Stomach smooth muscle (tissue), 2 donors: ENCODE measurements around the gene SOCS7.
A peak's percentile ranks its signal among the peaks of the same experiment; 100 is the strongest.
"Not testable (repeated sequence)": the region's sequence is repeated elsewhere in the genome, so short reads cannot be mapped to it uniquely, and the experiment has no call there.

ENCODE experiments used
- H3K27ac ChIP-seq: one replicate; pipeline ENCODE4 v1.7.0; 2013; ENCODE audit warnings: mild to moderate bottlenecking, low read length, inconsistent platforms
- H3K27me3 ChIP-seq, 2 donors: one replicate each; pipeline ENCODE4 v1.7.0; 2013; ENCODE audit warnings: low read length in 2 of 2; ENCODE audit not compliant: insufficient read depth in 2 of 2, control insufficient read depth in 1 of 2
- H3K36me3 ChIP-seq, 2 donors: one replicate each; pipeline ENCODE4 v1.7.0; 2013; ENCODE audit warnings: low read length in 2 of 2; ENCODE audit not compliant: control insufficient read depth in 2 of 2, insufficient read depth in 2 of 2
- H3K4me1 ChIP-seq: one replicate; pipeline ENCODE4 v1.7.0; 2013; ENCODE audit warnings: low read length; ENCODE audit not compliant: control insufficient read depth, insufficient read depth
- H3K4me3 ChIP-seq, 2 donors: one replicate each; pipeline ENCODE4 v1.7.0; 2013; ENCODE audit warnings: low read length in 2 of 2
- H3K9ac ChIP-seq, 2 donors: one replicate each; pipeline ENCODE4 v1.7.0; 2013; ENCODE audit warnings: low read length in 2 of 2, mild to moderate bottlenecking in 1 of 2
- H3K9me3 ChIP-seq, 2 donors: one replicate each; pipeline ENCODE4 v1.7.0; 2013; ENCODE audit warnings: low read length in 2 of 2; ENCODE audit not compliant: control insufficient read depth in 2 of 2
- donor health status: healthy.
- donor health status: Pancreatic carcinoma.

The SOCS7 gene

DNA sequence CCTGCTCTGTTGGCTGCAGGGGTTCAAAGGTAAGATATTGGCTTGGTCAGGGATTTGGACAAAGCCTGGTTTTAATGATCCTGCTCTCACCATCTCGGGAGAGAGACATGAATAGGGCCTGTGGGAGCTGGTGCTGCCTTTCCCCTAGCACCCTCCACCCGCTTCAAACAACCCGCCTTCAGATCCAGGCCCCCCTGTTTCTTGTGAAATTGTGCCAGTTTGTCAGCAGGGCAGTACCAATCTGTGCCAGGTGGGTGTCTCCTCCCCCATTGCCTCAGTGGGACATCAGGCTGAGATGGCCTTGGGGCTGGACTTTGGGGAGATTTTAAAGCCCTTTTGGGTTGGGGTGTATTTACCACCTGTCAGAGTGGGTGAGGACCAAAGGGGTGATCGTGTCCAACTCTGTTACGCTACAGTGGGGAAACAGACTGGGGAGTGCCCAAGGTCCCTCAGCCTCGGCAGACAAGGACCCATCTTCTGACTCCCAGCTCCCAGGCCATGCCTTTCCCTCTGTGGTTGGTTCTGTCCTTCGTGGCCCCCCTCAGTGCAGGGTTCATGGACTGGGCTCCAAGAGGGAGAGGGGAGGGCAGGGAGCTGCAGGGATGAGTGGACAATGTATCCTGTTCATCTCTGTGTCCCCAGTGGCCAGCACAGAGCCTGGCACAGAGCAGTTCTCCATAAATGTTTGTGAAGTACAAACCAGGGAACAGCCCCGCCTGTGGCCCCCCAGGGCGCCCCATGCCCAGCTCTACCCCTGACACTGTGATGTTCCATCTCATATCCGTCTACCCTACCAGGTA, 79.9 kb downstream of the SOCS7 start:
- no peak overlapping the region for H3K4me3 ChIP-seq
- no peak overlapping the region for H3K9ac ChIP-seq
- peaks cover 35% of the 10 kb centered on the region for H3K4me1 ChIP-seq
- peak overlapping the region; percentile 94 for H3K27ac ChIP-seq
- H3K36me3 ChIP-seq = no peaks in the 10 kb centered on the region
- H3K9me3 ChIP-seq = no peaks in the 10 kb centered on the region
- no peaks in the 10 kb centered on the region for H3K27me3 ChIP-seq

DNA sequence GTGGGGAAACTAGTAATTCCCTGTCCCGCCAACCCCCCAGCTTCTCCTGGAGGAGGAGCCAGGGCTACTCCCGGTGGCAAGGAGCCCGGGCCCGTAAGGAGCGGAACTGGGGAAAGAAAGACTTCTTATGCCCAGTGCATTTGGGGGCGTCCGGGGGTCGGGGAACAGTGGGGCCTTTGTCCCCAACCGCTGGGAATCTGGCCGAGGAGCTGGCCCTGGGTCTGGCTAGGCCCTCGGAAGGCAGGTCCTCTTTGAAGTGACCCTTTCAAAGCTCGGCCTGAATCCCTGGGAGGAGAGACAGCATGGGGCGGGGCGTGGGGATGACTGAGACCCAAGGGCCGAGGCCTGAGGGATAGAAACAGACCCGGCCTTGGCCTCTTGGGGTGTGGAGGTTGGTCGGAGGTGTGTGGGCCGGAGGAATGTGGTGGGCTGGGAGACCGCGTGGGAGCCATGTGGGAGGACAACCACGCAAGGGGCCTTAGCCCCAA, 82.6 kb downstream of the SOCS7 start:
- H3K4me3 ChIP-seq = no peak overlapping the region
- peak overlapping the region; percentile 37 for H3K27ac ChIP-seq
- no peaks in the 10 kb centered on the region for H3K36me3 ChIP-seq
- H3K9me3 ChIP-seq = no peaks in the 10 kb centered on the region
- no peak overlapping the region for H3K9ac ChIP-seq
- H3K27me3 ChIP-seq = no peaks in the 10 kb centered on the region
- peaks cover 24% of the 10 kb centered on the region for H3K4me1 ChIP-seq

DNA sequence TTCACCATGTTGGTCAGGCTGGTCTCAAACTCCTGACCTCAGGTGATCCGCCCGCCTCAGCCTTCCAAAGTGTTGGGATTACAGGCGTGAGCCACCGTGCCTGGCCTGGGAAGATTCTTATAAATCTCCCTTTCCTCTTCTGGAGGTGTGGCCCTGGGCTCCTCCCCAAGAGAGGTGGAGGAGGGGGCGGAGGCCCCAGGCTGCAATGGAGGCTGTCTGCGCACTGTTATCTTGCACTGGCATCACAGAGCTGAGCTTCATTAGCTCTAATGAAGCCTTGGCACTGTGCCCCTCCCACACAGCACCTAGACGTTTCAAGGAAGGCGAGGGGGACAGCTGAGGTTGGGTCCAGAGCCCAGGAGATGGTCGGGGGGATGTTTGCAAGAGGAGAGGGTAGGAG, 84.2 kb downstream of the SOCS7 start:
- Histone ChIP-seq H3K36me3 (no peaks in the 10 kb centered on the region), H3K27me3 (no peaks in the 10 kb centered on the region), H3K9me3 (no peaks in the 10 kb centered on the region), H3K27ac (peak overlapping the region; percentile 37), H3K4me3 (no peak overlapping the region), H3K9ac (no peak overlapping the region), H3K4me1 (peaks cover 23% of the 10 kb centered on the region)

DNA sequence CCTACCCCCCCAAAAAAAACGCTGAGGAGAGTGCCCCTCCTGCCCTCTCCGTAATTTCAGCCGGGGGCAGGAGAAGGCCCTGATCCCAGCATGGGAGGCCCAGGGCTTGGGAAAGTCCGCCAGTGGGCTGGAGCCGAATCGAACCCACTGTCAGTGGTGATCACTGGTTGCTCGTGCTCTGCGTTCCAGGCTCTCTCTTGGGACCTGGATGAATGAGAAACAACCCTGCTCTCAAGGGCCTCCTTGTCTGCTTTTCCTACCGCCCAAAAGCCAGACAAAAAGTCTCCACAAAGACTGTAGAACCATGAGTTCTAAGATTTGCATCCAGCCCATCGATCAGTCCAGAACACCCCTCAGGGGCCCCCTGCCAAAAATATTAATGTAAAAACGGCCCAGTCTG, 84.7 kb downstream of the SOCS7 start:
- H3K27ac ChIP-seq = no peak overlapping the region
- H3K4me1 ChIP-seq = peaks cover 26% of the 10 kb centered on the region
- no peak overlapping the region for H3K4me3 ChIP-seq
- no peaks in the 10 kb centered on the region for H3K9me3 ChIP-seq
- no peaks in the 10 kb centered on the region for H3K36me3 ChIP-seq
- no peak overlapping the region for H3K9ac ChIP-seq
- no peaks in the 10 kb centered on the region for H3K27me3 ChIP-seq

DNA sequence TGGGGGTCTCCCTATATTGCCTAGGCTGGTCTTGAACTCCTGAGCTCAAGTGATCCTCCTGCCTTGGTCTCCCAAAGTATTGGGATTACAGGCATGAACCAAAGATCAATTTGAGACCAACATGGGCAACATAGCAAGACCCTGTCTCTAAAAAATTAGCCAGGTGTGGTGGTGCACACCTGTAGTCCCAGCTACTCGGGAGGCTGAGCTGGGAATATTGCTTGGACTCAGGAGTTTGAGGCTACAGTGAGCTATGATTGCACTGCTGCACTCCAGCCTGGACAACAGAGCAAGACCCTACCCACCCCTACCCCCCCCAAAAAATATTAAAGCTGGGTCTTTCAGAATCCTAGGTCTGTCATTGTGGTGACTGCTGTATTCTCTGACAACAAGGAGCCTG, 85.7 kb downstream of the SOCS7 start:
- H3K9me3 ChIP-seq, H3K27me3 ChIP-seq, H3K27ac ChIP-seq, H3K36me3 ChIP-seq, H3K4me3 ChIP-seq, H3K9ac ChIP-seq: not testable (repeated sequence)
- H3K4me1 ChIP-seq = peaks cover 33% of the 10 kb centered on the region

DNA sequence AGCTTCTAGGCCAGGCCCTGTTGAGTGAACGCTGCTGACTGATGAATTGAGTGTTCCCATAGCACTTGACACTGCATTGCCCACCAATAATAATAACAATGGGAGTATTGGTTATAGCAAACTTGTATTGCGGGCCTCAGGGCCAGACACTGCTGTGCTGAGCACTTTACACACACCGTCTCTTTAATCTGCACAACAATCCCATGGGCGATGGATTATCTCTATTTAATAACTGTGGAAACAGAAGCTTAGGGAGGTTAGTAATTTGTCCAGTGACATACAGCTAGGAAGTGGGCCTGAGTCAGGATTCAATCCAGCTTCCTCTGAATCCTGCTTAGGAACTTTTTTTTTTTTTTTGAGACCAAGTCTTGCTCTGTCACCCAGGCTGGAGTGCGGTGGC, 87.8 kb downstream of the SOCS7 start:
- no peaks in the 10 kb centered on the region for H3K36me3 ChIP-seq
- H3K27ac ChIP-seq = no peak overlapping the region
- no peak overlapping the region for H3K4me3 ChIP-seq
- no peaks in the 10 kb centered on the region for H3K27me3 ChIP-seq
- H3K9me3 ChIP-seq = no peaks in the 10 kb centered on the region
- peaks cover 47% of the 10 kb centered on the region for H3K4me1 ChIP-seq
- no peak overlapping the region for H3K9ac ChIP-seq

- Histone ChIP-seq H3K27ac (peak overlapping the region; percentile 69), H3K27me3 (no peaks in the 10 kb centered on the region), H3K9me3 (no peaks in the 10 kb centered on the region), H3K9ac (peak overlapping the region in 1 of 2 donors; percentile 29), H3K4me1 (peaks cover 49% of the 10 kb centered on the region), H3K4me3 (peak overlapping the region in 1 of 2 donors; percentile 15), H3K36me3 (no peaks in the 10 kb centered on the region)
Observed at GRCh38 chr17:38440614-38441397, 89.2 kb downstream of the SOCS7 start.

GRCh38 chr17:38441429-38442061, 89.9 kb downstream of the SOCS7 start:
- Histone ChIP-seq H3K4me1 (peaks cover 49% of the 10 kb centered on the region), H3K9me3 (no peaks in the 10 kb centered on the region), H3K27me3 (no peaks in the 10 kb centered on the region), H3K9ac (peak overlapping the region in 1 of 2 donors; percentile 5), H3K36me3 (no peaks in the 10 kb centered on the region), H3K4me3 (peak overlapping the region in 1 of 2 donors; percentile 15), H3K27ac (peak overlapping the region; percentile 69)

DNA sequence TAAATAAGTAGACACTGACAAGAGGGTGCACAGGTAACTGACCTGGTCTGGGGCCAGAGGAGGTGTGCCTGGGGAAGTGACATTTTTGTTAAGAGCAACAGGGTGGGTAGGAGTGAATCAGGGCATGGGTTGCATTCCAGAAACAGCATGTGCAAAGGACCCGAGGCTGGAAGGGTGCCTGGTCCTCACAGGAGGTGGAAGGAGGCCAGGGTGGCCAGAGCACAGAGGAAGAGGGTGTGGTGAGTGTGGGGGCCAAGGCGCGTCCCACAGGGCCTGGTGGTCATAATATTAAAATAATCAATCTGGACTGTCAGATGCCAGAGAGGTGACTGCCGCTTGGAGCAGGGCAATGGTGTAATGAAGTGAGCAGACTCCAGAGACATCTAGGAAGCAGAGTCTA, 90.9 kb downstream of the SOCS7 start:
- H3K9ac ChIP-seq = no peak overlapping the region
- H3K27ac ChIP-seq = peak overlapping the region; percentile 64
- H3K4me3 ChIP-seq = no peak overlapping the region
- H3K4me1 ChIP-seq = peaks cover 45% of the 10 kb centered on the region
- no peaks in the 10 kb centered on the region for H3K9me3 ChIP-seq
- no peaks in the 10 kb centered on the region for H3K36me3 ChIP-seq
- no peaks in the 10 kb centered on the region for H3K27me3 ChIP-seq

DNA sequence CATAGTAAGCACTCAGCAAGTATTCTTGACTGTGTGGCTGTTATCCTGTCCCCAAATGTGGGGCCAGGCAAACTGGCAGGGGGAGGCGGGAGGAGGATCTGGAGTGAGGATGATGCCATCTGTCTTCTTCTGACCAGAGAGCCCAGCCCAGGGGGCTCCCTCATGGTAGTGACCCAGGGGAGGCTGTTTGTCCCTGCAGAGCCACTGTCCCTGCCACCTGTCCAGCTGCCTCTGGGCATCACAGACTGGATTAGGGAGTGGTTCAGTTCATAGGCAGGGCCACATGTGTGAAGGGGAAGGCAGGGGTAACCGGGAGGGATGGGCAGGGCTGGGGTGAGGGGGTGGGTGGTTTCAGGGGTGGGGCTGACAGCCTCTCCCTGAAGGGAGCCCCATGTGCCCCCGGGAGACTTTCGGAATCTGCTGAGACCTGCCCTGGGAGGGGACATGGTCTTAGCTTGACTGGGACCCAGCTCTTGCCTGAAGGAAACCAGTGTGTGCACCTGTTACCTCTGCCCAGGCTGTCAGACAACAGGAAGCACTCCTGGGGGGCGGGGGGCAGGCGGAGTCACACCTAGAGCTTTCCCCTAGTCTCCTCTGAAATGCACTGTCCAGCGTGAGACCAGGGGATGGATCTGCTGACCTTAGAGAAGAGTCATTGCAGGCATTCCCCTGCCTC, 91.8 kb downstream of the SOCS7 start:
- Histone ChIP-seq H3K27me3 (no peaks in the 10 kb centered on the region), H3K4me1 (peaks cover 45% of the 10 kb centered on the region), H3K9ac (no peak overlapping the region), H3K36me3 (no peaks in the 10 kb centered on the region), H3K27ac (peak overlapping the region; percentile 64), H3K9me3 (no peaks in the 10 kb centered on the region), H3K4me3 (peak overlapping the region in 1 of 2 donors; percentile 15)
